Measurements from ENCODE around the gene PRKCE. TPM values are rescaled to one million over a fixed set of nuclear protein-coding genes. Genes with fewer than 3 reads are reported as not detected.
A peak's percentile ranks its signal among the peaks of the same experiment; 100 is the strongest.

The PRKCE gene
- total and polyA plus RNA-seq, 4 donors = 2.5 to 38.6 (median 5.8) TPM

DNA sequence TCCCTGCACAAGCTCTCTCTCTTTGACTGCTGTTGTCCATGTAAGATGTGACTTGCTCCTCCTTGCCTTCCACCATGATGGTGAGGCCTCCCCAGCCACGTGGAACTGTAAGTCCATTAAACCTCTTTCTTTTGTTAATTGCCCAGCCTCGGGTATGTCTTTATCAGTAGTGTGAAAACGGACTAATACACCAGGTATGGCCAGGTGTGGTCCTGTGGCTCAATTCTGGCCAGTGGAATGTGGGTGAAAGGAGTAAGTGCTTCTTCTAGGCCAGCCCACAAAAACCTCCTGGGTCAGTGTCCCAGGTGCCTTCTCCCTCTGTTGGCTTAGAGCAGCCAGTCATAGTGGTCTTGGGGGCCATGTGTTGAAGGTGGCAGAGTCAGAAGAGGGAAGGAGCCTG, 57.0 kb downstream of the PRKCE start:
- Histone ChIP-seq H3K9ac (ENCODE audit: low read depth in 1 of 2, low read length in 2 of 2) (no peak overlapping the region), H3K9me3 (ENCODE audit: control insufficient read depth in 4 of 4, low read length in 3 of 4) (no peaks in the 10 kb centered on the region), H3K4me3 (ENCODE audit: low read depth in 1 of 3, low read length in 3 of 3) (no peak overlapping the region), H3K36me3 (ENCODE audit: control insufficient read depth in 4 of 4, insufficient read depth in 3 of 4, low read depth in 1 of 4, low read length in 3 of 4) (no peaks in the 10 kb centered on the region), H3K4me1 (ENCODE audit: control insufficient read depth in 4 of 4, insufficient read depth in 4 of 4, low read length in 3 of 4) (peaks cover 0 to 18% (median 12%) of the 10 kb centered on the region in 4 donors), H3K27ac (ENCODE audit: low read depth in 1 of 2, low read length in 2 of 2) (no peak overlapping the region), H3K27me3 (ENCODE audit: control insufficient read depth in 4 of 4, insufficient read depth in 4 of 4, low read length in 3 of 4) (no peaks in the 10 kb centered on the region)
- TF ChIP-seq, protein P1, sequence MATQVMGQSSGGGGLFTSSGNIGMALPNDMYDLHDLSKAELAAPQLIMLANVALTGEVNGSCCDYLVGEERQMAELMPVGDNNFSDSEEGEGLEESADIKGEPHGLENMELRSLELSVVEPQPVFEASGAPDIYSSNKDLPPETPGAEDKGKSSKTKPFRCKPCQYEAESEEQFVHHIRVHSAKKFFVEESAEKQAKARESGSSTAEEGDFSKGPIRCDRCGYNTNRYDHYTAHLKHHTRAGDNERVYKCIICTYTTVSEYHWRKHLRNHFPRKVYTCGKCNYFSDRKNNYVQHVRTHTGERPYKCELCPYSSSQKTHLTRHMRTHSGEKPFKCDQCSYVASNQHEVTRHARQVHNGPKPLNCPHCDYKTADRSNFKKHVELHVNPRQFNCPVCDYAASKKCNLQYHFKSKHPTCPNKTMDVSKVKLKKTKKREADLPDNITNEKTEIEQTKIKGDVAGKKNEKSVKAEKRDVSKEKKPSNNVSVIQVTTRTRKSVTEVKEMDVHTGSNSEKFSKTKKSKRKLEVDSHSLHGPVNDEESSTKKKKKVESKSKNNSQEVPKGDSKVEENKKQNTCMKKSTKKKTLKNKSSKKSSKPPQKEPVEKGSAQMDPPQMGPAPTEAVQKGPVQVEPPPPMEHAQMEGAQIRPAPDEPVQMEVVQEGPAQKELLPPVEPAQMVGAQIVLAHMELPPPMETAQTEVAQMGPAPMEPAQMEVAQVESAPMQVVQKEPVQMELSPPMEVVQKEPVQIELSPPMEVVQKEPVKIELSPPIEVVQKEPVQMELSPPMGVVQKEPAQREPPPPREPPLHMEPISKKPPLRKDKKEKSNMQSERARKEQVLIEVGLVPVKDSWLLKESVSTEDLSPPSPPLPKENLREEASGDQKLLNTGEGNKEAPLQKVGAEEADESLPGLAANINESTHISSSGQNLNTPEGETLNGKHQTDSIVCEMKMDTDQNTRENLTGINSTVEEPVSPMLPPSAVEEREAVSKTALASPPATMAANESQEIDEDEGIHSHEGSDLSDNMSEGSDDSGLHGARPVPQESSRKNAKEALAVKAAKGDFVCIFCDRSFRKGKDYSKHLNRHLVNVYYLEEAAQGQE (IDR thresholded peaks at IDR 0.05) = no peak
- no peak for TF ChIP-seq FOXA2 (IDR thresholded peaks at IDR 0.05)
- TF ChIP-seq RAD21 (IDR thresholded peaks at IDR 0.05) = no peak
- no peak for TF ChIP-seq JUND (IDR thresholded peaks at IDR 0.05)
- TF ChIP-seq, protein P2, sequence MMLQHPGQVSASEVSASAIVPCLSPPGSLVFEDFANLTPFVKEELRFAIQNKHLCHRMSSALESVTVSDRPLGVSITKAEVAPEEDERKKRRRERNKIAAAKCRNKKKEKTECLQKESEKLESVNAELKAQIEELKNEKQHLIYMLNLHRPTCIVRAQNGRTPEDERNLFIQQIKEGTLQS (IDR thresholded peaks at IDR 0.05) = no peak
- TF ChIP-seq FOXA1 (IDR thresholded peaks at IDR 0.05) = no peak
- TF ChIP-seq SP1 (IDR thresholded peaks at IDR 0.05) = no peak
- TF ChIP-seq GABPA (IDR thresholded peaks at IDR 0.05 in 1 of 2, conservative IDR thresholded peaks at IDR 0.05 in 1 of 2) = no peak
- no peak for TF ChIP-seq ZBTB33 (IDR thresholded peaks at IDR 0.05)
- no peak for TF ChIP-seq RXRA (IDR thresholded peaks at IDR 0.05)
- no peak for TF ChIP-seq NR2F2 (IDR thresholded peaks at IDR 0.05)
- no peak for TF ChIP-seq HNF4G (IDR thresholded peaks at IDR 0.05)
- 93% methylated on average over 3 of the region's 3 CpGs for WGBS
- DNase-seq (ENCODE audit: low spot score) = no peak

DNA sequence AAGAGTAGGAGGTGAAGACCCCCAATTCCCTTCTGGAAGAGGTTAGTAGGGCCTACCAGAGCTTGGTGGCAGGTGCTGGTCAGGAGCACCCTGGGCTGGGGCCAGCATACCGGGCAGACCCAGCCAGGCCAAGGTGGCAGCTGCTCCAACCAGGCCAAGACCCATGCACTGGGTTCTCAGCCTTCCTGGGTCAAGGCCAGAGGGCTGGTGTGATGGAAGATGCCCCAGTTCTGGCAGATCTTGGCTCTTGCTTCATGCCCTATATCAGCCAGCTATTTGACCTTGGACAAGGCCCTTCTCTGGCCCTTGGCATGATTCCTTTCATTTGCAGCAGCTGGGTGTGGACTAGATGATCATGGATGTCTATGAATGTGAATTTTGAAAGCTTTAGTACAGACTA, 57.7 kb downstream of the PRKCE start:
- H3K4me1 ChIP-seq (ENCODE audit: control insufficient read depth in 4 of 4, insufficient read depth in 4 of 4, low read length in 3 of 4) = peaks cover 0 to 18% (median 12%) of the 10 kb centered on the region in 4 donors
- WGBS = 55% methylated on average over 1 of the region's 1 CpG
- no peak overlapping the region for H3K9ac ChIP-seq (ENCODE audit: low read depth in 1 of 2, low read length in 2 of 2)
- no peak overlapping the region for H3K27ac ChIP-seq (ENCODE audit: low read depth in 1 of 2, low read length in 2 of 2)
- H3K36me3 ChIP-seq (ENCODE audit: control insufficient read depth in 4 of 4, insufficient read depth in 3 of 4, low read depth in 1 of 4, low read length in 3 of 4) = no peaks in the 10 kb centered on the region
- H3K4me3 ChIP-seq (ENCODE audit: low read depth in 1 of 3, low read length in 3 of 3) = no peak overlapping the region
- no peaks in the 10 kb centered on the region for H3K9me3 ChIP-seq (ENCODE audit: control insufficient read depth in 4 of 4, low read length in 3 of 4)
- no peak for TF ChIP-seq YY1 (IDR thresholded peaks at IDR 0.05)
- TF ChIP-seq, protein P1 (IDR thresholded peaks at IDR 0.05) = no peak
- TF ChIP-seq HNF4G (IDR thresholded peaks at IDR 0.05) = no peak
- TF ChIP-seq RXRA (IDR thresholded peaks at IDR 0.05) = peak in 1 of 2 donors; percentile 17
- no peak for TF ChIP-seq TAF1 (conservative IDR thresholded peaks at IDR 0.05)
- no peak for TF ChIP-seq GABPA (IDR thresholded peaks at IDR 0.05 in 1 of 2, conservative IDR thresholded peaks at IDR 0.05 in 1 of 2)
- no peak for TF ChIP-seq NR2F2 (IDR thresholded peaks at IDR 0.05)
- TF ChIP-seq, protein P2 (IDR thresholded peaks at IDR 0.05) = no peak
- no peak for TF ChIP-seq JUND (IDR thresholded peaks at IDR 0.05)
- no peak for TF ChIP-seq ZBTB33 (IDR thresholded peaks at IDR 0.05)
- peak in 1 of 2 donors; percentile 28 for TF ChIP-seq HNF4A (conservative IDR thresholded peaks at IDR 0.05)
- H3K27me3 ChIP-seq (ENCODE audit: control insufficient read depth in 4 of 4, insufficient read depth in 4 of 4, low read length in 3 of 4) = no peaks in the 10 kb centered on the region
- no peak for DNase-seq (ENCODE audit: low spot score)

All from liver (tissue), 9 donors.